Central memory CD8-positive, alpha-beta T cell (primary cell): Measurements from ENCODE around the gene NATD1.
"Not testable (repeated sequence)": the region's sequence is repeated elsewhere in the genome, so short reads cannot be mapped to it uniquely, and the experiment has no call there.

Experiments used
- ATAC-seq: fragments of 150-1000 bp; cut with Tn5 transposase; replicated peaks from 2 replicates; pipeline ENCODE4 v1.10.0; 2022; ENCODE audit warnings: mild to moderate bottlenecking, moderate FRiP score, moderate number of reproducible peaks; ENCODE audit not compliant: poor library complexity, severe bottlenecking; ENCODE audit errors: extremely low read depth
- DNase-seq, 2 donors: peaks; one replicate each; pipeline ENCODE4 v3.0.0; 2021; ENCODE audit warnings: low spot score in 2 of 2
- H3K27ac Mint-ChIP-seq: one replicate; pipeline ENCODE4 v1.8.0; 2022; ENCODE audit warnings: low read depth, mild to moderate bottlenecking, moderate library complexity, mixed read lengths
- H3K27me3 Mint-ChIP-seq: one replicate; pipeline ENCODE4 v1.8.0; 2022; ENCODE audit warnings: mixed read lengths
- H3K36me3 Mint-ChIP-seq: one replicate; pipeline ENCODE4 v1.8.0; 2022; ENCODE audit warnings: mild to moderate bottlenecking, moderate library complexity, mixed read lengths; ENCODE audit not compliant: insufficient read depth
- H3K4me1 Mint-ChIP-seq: one replicate; pipeline ENCODE4 v1.8.0; 2022; ENCODE audit warnings: mixed read lengths
- H3K4me3 Mint-ChIP-seq: one replicate; pipeline ENCODE4 v1.8.0; 2022; ENCODE audit warnings: mild to moderate bottlenecking, moderate library complexity, mixed read lengths
- H3K9me3 Mint-ChIP-seq: one replicate; pipeline ENCODE4 v1.8.0; 2022; ENCODE audit warnings: mixed read lengths

The NATD1 gene

GRCh38 chr17:21228845-21229244, 24.4 kb downstream of the NATD1 start:
- ATAC-seq = no peak
- Mint-ChIP-seq H3K36me3 (peaks cover 2% of the 10 kb centered on the region), H3K4me3 (no peak overlapping the region), H3K4me1 (no peaks in the 10 kb centered on the region), H3K27ac (no peak overlapping the region), H3K9me3 (peaks cover 8% of the 10 kb centered on the region), H3K27me3 (no peaks in the 10 kb centered on the region)
- DNase-seq = no peak

- Mint-ChIP-seq H3K27ac (no peak overlapping the region), H3K4me1 (no peaks in the 10 kb centered on the region), H3K4me3 (no peak overlapping the region), H3K9me3 (peaks cover 8% of the 10 kb centered on the region), H3K27me3 (no peaks in the 10 kb centered on the region), H3K36me3 (peaks cover 2% of the 10 kb centered on the region)
- no peak for ATAC-seq
- no peak for DNase-seq
Measured at GRCh38 chr17:21228111-21228510, 25.1 kb downstream of the NATD1 start.

DNA sequence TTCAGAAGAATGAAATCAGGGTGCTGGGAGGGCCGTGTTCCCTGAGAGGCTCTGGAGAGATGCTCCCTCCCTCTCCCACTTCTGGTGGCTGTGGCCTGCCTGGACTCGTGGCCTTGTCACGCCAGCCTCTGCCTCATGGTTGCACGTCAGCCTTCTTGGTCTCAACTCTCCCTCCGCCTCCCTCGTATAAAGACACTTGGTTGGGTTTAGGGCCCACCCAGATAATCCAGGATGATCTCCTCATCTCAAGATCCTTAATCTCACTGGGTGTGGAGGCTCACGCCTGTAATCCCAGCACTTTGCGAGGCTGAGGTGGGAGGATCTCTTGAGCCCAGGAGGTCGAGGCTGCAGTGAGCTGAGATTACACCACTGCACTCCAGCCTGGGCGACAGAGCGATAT, 25.9 kb downstream of the NATD1 start:
- not testable (repeated sequence) for H3K4me1 Mint-ChIP-seq, H3K27me3 Mint-ChIP-seq, ATAC-seq, H3K36me3 Mint-ChIP-seq, DNase-seq, H3K4me3 Mint-ChIP-seq, H3K9me3 Mint-ChIP-seq, H3K27ac Mint-ChIP-seq

DNA sequence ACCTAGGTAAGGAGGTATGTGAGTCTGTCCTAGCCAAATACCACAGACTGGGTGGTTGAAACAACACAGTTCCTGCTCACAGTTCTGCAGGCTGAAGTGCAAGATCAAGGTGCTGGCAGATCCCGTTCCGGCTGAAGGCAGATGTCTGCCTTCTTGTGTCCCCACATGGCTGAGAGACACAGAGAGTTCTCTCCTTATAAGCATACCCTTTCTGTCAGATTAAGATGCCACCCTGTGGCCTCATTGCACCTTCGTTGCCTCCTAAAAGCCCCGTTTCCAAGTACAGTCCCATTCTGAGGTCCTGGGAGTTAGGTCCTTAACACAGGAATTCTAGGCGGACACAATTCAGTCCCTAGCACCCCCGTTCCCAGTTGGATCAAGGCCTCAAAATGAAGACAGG, 30.1 kb downstream of the NATD1 start:
- Mint-ChIP-seq H3K36me3 (peaks cover 3% of the 10 kb centered on the region), H3K4me3 (no peak overlapping the region), H3K27ac (no peak overlapping the region), H3K4me1 (peaks cover 5% of the 10 kb centered on the region), H3K9me3 (peaks cover 5% of the 10 kb centered on the region), H3K27me3 (no peaks in the 10 kb centered on the region)
- DNase-seq = no peak
- ATAC-seq = no peak

GRCh38 chr17:21218831-21219380, 34.3 kb downstream of the NATD1 start:
- DNase-seq (no peak), ATAC-seq (no peak)
- Mint-ChIP-seq H3K4me1 (peaks cover 22% of the 10 kb centered on the region), H3K9me3 (peaks cover 5% of the 10 kb centered on the region), H3K27ac (no peak overlapping the region), H3K4me3 (no peak overlapping the region), H3K36me3 (peaks cover 4% of the 10 kb centered on the region), H3K27me3 (no peaks in the 10 kb centered on the region)

DNA sequence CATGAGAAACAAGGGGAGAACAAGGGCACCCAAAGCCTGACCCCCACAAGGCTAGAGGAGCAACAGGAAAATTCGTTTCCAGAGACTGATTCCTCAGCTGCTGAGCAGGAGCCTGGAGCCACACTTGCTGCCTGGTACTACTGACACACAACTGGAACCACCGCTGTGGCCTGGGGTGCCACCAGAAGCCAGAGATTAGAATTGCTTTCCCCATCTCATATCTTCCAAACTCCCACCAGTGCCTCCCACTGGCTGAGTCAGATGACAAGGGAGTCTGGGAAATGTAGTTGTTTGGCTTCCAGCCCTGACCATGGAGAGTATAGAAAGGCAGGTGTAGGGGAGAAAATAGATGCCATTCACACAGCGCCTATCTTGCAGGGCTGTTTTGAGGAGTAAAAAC, 35.1 kb downstream of the NATD1 start:
- no peak for ATAC-seq
- peaks cover 12% of the 10 kb centered on the region for H3K36me3 Mint-ChIP-seq

DNA sequence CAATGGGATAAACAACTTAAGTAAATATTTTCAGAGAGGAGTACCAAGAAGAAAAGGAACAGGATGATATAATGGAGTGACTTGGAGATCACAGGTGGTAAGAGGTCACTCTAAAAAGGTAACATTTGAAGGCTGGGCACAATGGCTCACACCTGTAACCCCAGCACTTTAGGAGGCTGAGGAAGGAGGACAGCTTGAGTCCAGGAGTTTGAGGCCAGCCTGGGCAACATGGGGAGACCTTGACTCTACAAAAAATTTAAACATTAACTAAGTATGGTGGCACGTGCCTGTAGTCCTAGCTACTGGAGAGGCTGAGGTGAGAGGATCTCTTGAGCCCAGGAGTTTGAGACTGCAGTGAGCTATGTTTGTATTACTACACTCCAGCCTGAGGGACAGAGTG, 35.9 kb downstream of the NATD1 start:
- H3K27me3 Mint-ChIP-seq = no peaks in the 10 kb centered on the region
- no peak overlapping the region for H3K27ac Mint-ChIP-seq
- peaks cover 5% of the 10 kb centered on the region for H3K9me3 Mint-ChIP-seq
- peaks cover 34% of the 10 kb centered on the region for H3K4me1 Mint-ChIP-seq
- H3K36me3 Mint-ChIP-seq = peaks cover 13% of the 10 kb centered on the region
- ATAC-seq = no peak
- no peak overlapping the region for H3K4me3 Mint-ChIP-seq
- DNase-seq = no peak

More for the DNA sequence above, 35.1 kb downstream of the NATD1 start:
- H3K4me1 Mint-ChIP-seq = peaks cover 26% of the 10 kb centered on the region
- no peak overlapping the region for H3K4me3 Mint-ChIP-seq
- H3K27ac Mint-ChIP-seq = no peak overlapping the region
- H3K9me3 Mint-ChIP-seq = peaks cover 5% of the 10 kb centered on the region
- H3K27me3 Mint-ChIP-seq = no peaks in the 10 kb centered on the region
- no peak for DNase-seq

GRCh38 chr17:21215935-21216334, 37.3 kb downstream of the NATD1 start:
- H3K27ac Mint-ChIP-seq = peak overlapping the region; percentile 94
- DNase-seq (no peak), ATAC-seq (no peak)
- H3K36me3 Mint-ChIP-seq = peaks cover 12% of the 10 kb centered on the region
- H3K4me1 Mint-ChIP-seq = peaks cover 37% of the 10 kb centered on the region
- H3K4me3 Mint-ChIP-seq = peak overlapping the region; percentile 90
- H3K27me3 Mint-ChIP-seq = no peaks in the 10 kb centered on the region
- H3K9me3 Mint-ChIP-seq = no peaks in the 10 kb centered on the region

GRCh38 chr17:21214777-21215541, 38.3 kb downstream of the NATD1 start:
- Mint-ChIP-seq H3K9me3 (no peaks in the 10 kb centered on the region), H3K4me1 (peaks cover 43% of the 10 kb centered on the region), H3K27ac (peak overlapping the region; percentile 94), H3K36me3 (peaks cover 12% of the 10 kb centered on the region), H3K4me3 (peak overlapping the region; percentile 90), H3K27me3 (no peaks in the 10 kb centered on the region)
- no peak for DNase-seq
- peak; percentile 3 for ATAC-seq

- H3K36me3 Mint-ChIP-seq = peaks cover 14% of the 10 kb centered on the region
- H3K27me3 Mint-ChIP-seq = no peaks in the 10 kb centered on the region
- H3K9me3 Mint-ChIP-seq = no peaks in the 10 kb centered on the region
- peak within 1 kb of the TSS; percentile 94 for H3K27ac Mint-ChIP-seq
- DNase-seq (peak; percentile 90 to 92), ATAC-seq (peak; percentile 96)
- H3K4me3 Mint-ChIP-seq = peak within 1 kb of the TSS; percentile 90
- H3K4me1 Mint-ChIP-seq = peaks cover 43% of the 10 kb centered on the region
Measured at GRCh38 chr17:21214015-21214776, 39.0 kb downstream of the NATD1 start, which contains the start of gene TMEM11. Gene TMEM11, minus strand, starts transcription at chr17:21214161. Its CDS starts 9 bp downstream, at chr17:21214152.

- Mint-ChIP-seq H3K36me3 (peaks cover 14% of the 10 kb centered on the region), H3K27ac (peak overlapping the region; percentile 94), H3K9me3 (no peaks in the 10 kb centered on the region), H3K27me3 (no peaks in the 10 kb centered on the region), H3K4me3 (peak overlapping the region; percentile 90), H3K4me1 (peaks cover 43% of the 10 kb centered on the region)
- peak in 1 of 2 donors; percentile 13 for DNase-seq
- peak; percentile 2 for ATAC-seq
Measured at GRCh38 chr17:21213638-21214014, 39.6 kb downstream of the NATD1 start.

DNA sequence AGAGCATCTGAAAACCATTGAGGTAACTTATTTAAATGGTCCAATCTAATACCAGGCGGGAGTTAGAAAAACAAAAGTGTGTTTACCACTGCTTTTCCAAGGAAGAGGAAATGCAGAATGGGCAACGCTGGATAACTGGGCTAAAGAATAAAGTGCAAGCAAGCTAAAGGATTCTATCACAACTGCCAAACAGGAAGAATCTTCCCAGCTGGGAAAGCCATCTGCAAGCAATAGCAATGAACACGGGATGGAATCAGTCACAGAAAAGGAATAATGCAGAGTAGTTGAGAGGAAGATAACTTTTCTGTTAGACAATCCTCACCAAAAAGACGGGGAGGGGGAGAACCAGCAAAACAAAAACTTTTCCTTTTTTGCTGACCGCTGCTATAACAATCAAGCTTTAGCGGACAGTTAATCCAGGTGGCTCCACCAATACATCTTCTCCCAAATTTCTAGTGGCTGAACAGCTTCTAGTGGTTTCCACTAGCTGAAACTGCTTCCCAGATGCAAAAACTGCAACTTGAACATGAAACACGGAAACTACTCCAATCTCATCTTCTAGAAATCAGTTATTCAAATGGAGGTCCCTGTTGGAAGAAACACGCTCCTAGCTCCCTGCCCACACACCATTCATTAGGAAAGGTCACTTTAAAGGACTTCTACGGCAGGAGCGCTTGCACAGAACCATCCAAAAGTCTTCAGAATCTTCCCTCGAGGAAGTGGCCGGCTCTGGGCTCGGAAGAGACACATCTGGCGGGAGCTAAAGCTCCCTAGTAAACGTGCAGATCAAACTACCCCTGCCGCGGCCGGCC, 40.2 kb downstream of the NATD1 start:
- Mint-ChIP-seq H3K27ac (peak overlapping the region; percentile 94), H3K27me3 (no peaks in the 10 kb centered on the region), H3K4me1 (peaks cover 43% of the 10 kb centered on the region), H3K9me3 (no peaks in the 10 kb centered on the region), H3K36me3 (peaks cover 14% of the 10 kb centered on the region), H3K4me3 (peak overlapping the region; percentile 90)
- DNase-seq (no peak), ATAC-seq (no peak)
